HFFc6 (cell line): ENCODE data around the gene TMEM239. TPM values are rescaled to one million over a fixed set of nuclear protein-coding genes. Genes with fewer than 3 reads are reported as not detected.

Experiments
- DNase-seq: peaks from one replicate; pipeline ENCODE4 v3.0.0-alpha.2; 2018
- H3K27ac Mint-ChIP-seq: 2 replicates; pipeline ENCODE4 v1.8.0; 2020; ENCODE audit warnings: mild to moderate bottlenecking, mixed read lengths
- H3K27me3 Mint-ChIP-seq: 2 replicates; pipeline ENCODE4 v1.8.0; 2021; ENCODE audit warnings: mild to moderate bottlenecking, moderate library complexity, mixed read lengths; ENCODE audit not compliant: insufficient read depth
- H3K36me3 Mint-ChIP-seq: 2 replicates; pipeline ENCODE4 v1.8.0; 2021; ENCODE audit warnings: low read depth, mixed read lengths
- H3K4me1 Mint-ChIP-seq: 2 replicates; pipeline ENCODE4 v1.8.0; 2020; ENCODE audit warnings: low read depth, mixed read lengths
- H3K4me3 Mint-ChIP-seq: 2 replicates; pipeline ENCODE4 v1.8.0; 2020; ENCODE audit warnings: mild to moderate bottlenecking, moderate library complexity, mixed read lengths
- H3K9me3 Mint-ChIP-seq: 2 replicates; pipeline ENCODE4 v1.8.0; 2020; ENCODE audit warnings: mild to moderate bottlenecking, mixed read lengths
- total RNA-seq, 6 experiments: library from RNA; stranded (reverse); fragmentation: NEBNext Ultra II Directional; extraction: Animal tissue kit (Norgen Biotek cat#: 25700); gene quantifications; 2 replicates in 1 of 6; 3 replicates in 5 of 6; pipeline ENCODE4 v1.2.3, GENCODE V29; 2021
- TF ChIP-seq, protein P1 (sequence below): fragments of 200-600 bp; sonication (generic); IDR thresholded peaks from 2 replicates; pipeline ENCODE4 v1.5.0; 2021; ENCODE audit warnings: antibody characterized with exemption, mild to moderate bottlenecking

Gene TMEM239
- total RNA-seq, 6 experiments from 2014 or later, result not detected

DNA sequence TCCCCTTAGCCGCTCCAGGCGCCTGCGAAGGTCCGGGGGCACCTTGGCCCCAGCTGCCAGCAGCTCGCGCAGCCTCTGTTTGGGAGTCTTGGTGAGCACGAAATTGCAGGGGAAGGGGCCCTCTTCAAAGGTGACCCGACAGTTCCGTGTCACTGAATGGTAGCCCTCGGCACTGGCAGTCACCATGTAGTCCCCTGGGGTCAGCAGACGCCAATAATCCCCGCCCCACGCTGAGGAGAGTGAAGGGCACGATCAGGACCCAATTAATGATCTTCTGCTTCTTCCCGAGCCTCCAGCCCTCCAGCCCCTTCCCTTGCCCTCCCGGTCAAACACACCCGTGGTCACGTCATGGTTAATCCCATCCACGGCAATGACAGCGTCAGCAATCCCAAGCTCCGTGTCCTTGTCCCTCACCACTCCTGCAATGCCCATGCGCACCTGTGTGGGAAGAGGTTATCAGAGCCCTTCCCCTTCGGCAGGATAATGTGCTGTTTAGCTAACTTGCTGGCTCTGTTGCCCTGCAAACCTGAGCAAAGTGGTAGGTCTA is 21.9 kb upstream of the TMEM239 start:
- DNase-seq, result no peak
- H3K27ac Mint-ChIP-seq, result no peak overlapping the region
- 0 out of 2 replicates have a peak, but pooled peaks cover 1% of the 10 kb centered on the region for H3K4me1 Mint-ChIP-seq
- peaks cover 27% of the 10 kb centered on the region for H3K27me3 Mint-ChIP-seq
- no peaks in the 10 kb centered on the region for H3K36me3 Mint-ChIP-seq
- no peak overlapping the region for H3K4me3 Mint-ChIP-seq
- TF ChIP-seq, protein P1, sequence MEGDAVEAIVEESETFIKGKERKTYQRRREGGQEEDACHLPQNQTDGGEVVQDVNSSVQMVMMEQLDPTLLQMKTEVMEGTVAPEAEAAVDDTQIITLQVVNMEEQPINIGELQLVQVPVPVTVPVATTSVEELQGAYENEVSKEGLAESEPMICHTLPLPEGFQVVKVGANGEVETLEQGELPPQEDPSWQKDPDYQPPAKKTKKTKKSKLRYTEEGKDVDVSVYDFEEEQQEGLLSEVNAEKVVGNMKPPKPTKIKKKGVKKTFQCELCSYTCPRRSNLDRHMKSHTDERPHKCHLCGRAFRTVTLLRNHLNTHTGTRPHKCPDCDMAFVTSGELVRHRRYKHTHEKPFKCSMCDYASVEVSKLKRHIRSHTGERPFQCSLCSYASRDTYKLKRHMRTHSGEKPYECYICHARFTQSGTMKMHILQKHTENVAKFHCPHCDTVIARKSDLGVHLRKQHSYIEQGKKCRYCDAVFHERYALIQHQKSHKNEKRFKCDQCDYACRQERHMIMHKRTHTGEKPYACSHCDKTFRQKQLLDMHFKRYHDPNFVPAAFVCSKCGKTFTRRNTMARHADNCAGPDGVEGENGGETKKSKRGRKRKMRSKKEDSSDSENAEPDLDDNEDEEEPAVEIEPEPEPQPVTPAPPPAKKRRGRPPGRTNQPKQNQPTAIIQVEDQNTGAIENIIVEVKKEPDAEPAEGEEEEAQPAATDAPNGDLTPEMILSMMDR, result no peak
- H3K9me3 Mint-ChIP-seq, result no peaks in the 10 kb centered on the region

GRCh38 chr20:2794866-2795447 is 21.2 kb upstream of the TMEM239 start:
- peaks cover 30% of the 10 kb centered on the region for H3K27me3 Mint-ChIP-seq
- H3K36me3 Mint-ChIP-seq, result peaks cover 2% of the 10 kb centered on the region; the same call in 1 of the 2 replicates
- H3K4me3 Mint-ChIP-seq, result no peak overlapping the region
- DNase-seq, result no peak
- no peak overlapping the region for H3K27ac Mint-ChIP-seq
- TF ChIP-seq, protein P1, result no peak
- H3K9me3 Mint-ChIP-seq, result peaks cover 2% of the 10 kb centered on the region; the same call in 1 of the 2 replicates
- H3K4me1 Mint-ChIP-seq, result peaks cover 8% of the 10 kb centered on the region

DNA sequence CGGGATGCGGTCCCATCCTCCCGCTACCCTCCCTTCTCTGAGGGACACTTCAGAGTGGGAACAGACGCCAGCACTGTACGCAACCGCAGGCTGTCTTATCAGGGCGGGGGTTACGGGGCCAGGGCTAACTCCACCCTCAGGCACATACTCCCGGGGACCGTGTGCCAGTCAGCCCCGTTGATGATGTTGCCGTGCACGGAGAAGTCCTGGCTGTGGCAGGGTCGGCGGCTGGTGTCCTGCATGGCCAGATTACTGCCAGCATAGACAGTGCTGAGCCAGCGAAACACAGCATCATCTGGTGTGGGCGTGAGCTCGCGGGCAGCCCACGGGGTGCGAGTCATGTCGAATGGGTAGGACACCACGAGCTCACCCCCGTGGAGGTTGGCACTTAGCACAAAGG is 20.7 kb upstream of the TMEM239 start:
- Mint-ChIP-seq H3K4me3 (no peak overlapping the region), H3K4me1 (peaks cover 11% of the 10 kb centered on the region), H3K9me3 (peaks cover 4% of the 10 kb centered on the region; the same call in 1 of the 2 replicates), H3K27ac (no peak overlapping the region), H3K36me3 (peaks cover 4% of the 10 kb centered on the region; the same call in 1 of the 2 replicates), H3K27me3 (peaks cover 30% of the 10 kb centered on the region)
- TF ChIP-seq, protein P1, result no peak
- no peak for DNase-seq

DNA sequence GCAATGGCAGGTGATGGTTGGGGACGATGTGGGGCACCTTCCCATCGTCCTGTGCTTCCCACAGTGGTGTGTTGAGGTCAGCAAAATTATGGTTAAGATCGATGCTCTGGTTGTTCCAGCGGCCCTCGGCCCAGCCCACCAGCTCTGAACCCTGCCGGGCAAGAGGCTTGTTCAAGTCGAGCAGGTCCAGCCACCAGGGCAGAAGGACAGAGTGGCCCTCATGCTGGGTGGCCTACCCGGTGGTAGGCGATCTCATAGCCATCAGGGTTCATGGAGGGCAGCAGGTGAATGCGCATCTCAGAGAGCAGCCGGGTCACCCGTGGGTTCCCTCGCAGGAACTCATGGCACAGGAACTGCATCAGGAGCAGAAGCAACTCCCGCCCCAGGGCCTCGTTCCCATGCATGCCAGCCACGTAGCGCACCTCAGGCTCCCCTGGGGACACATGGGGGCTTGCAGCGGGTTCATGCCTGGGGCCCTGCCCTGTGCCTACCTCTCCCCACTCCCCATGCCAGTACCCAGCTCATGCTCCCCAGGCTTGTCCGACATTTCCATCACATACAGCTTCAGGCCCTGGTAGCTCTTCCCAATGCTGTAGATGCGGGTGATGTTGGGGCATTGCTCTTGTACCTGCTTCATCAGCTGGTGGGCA is 20.0 kb upstream of the TMEM239 start:
- Mint-ChIP-seq H3K4me1 (peaks cover 16% of the 10 kb centered on the region), H3K27me3 (peaks cover 33% of the 10 kb centered on the region), H3K4me3 (no peak overlapping the region), H3K27ac (no peak overlapping the region), H3K9me3 (peaks cover 4% of the 10 kb centered on the region; the same call in 1 of the 2 replicates), H3K36me3 (peaks cover 4% of the 10 kb centered on the region; the same call in 1 of the 2 replicates)
- TF ChIP-seq, protein P1, result no peak
- no peak for DNase-seq

- no peak overlapping the region for H3K27ac Mint-ChIP-seq
- H3K27me3 Mint-ChIP-seq, result peaks cover 37% of the 10 kb centered on the region
- H3K36me3 Mint-ChIP-seq, result peaks cover 9% of the 10 kb centered on the region; the same call in 1 of the 2 replicates
- H3K9me3 Mint-ChIP-seq, result peaks cover 4% of the 10 kb centered on the region; the same call in 1 of the 2 replicates
- H3K4me1 Mint-ChIP-seq, result peaks cover 17% of the 10 kb centered on the region
- no peak for DNase-seq
- TF ChIP-seq, protein P1, result no peak
- H3K4me3 Mint-ChIP-seq, result no peak overlapping the region
These were observed 18.8 kb upstream of the TMEM239 start for GRCh38 chr20:2797136-2797983.
